Endothelial cell of umbilical vein (primary cell): ENCODE results near the gene CILP. TPM values are rescaled to one million over a fixed set of nuclear protein-coding genes. Genes with fewer than 3 reads are reported as not detected.

Source experiments
- BruUV-seq: library from RNA; stranded (reverse); fragments of 400-500 nt; replicated peaks from 2 replicates; lab custom pipeline; 2021; lab: Mats Ljungman, UMichigan
- CTCF ChIA-PET: fragments of 300-600, 350-600 bp; sonication (Branson Sonifier 250); formaldehyde crosslinking; loops from one replicate; lab custom pipeline; 2021; ENCODE audit warnings: antibody characterized with exemption, inconsistent platforms; lab: Charles Lee
- POLR2A ChIA-PET: fragments of 300-600, 350-600 bp; sonication (Branson Sonifier 250); formaldehyde crosslinking; loops from one replicate; lab custom pipeline; 2021; ENCODE audit warnings: antibody characterized with exemption, inconsistent platforms; lab: Charles Lee
- DNase-seq: peaks from one replicate; pipeline ENCODE4 v3.0.0-alpha.2; 2011; ENCODE audit warnings: low read depth, low spot score
- FAIRE-seq: peaks from 2 replicates; lab custom pipeline; 2011; peaks lifted over from hg19 to GRCh38; lab: Jason Lieb, UNC
- H2AFZ ChIP-seq: 2 replicates; pipeline ENCODE4 v1.6.0; 2012; ENCODE audit warnings: low read depth, low read length, control low read depth, inconsistent platforms
- H3K27ac ChIP-seq: 2 replicates; pipeline ENCODE4 v1.5.1; 2011; ENCODE audit warnings: low read depth, mild to moderate bottlenecking, control low read depth, low read length, moderate library complexity; ENCODE audit not compliant: insufficient read depth
- H3K27me3 ChIP-seq, 2 experiments: 2 replicates each; pipeline versions ENCODE4 v1.6.0 to v1.6.1; 2011; ENCODE audit warnings: low read length in 2 of 2, mixed read lengths in 1 of 2; ENCODE audit not compliant: control insufficient read depth in 2 of 2, insufficient read depth in 2 of 2
- H3K36me3 ChIP-seq, 2 experiments: 2 replicates in 1 of 2; 3 replicates in 1 of 2; pipeline ENCODE4 v1.5.1; 2011; ENCODE audit warnings: low read length in 2 of 2, mild to moderate bottlenecking in 1 of 2, moderate library complexity in 1 of 2; ENCODE audit not compliant: control insufficient read depth in 2 of 2, insufficient read depth in 2 of 2; ENCODE audit errors: extremely low read depth in 1 of 2
- H3K4me1 ChIP-seq: 3 replicates; pipeline ENCODE4 v1.5.1; 2011; ENCODE audit warnings: mild to moderate bottlenecking, low read length; ENCODE audit not compliant: control insufficient read depth, insufficient read depth; ENCODE audit errors: extremely low read depth
- H3K4me2 ChIP-seq: 2 replicates; pipeline ENCODE4 v1.6.1; 2011; ENCODE audit warnings: low read length, control low read depth, mixed read lengths; ENCODE audit not compliant: insufficient read depth
- H3K4me3 ChIP-seq, 3 experiments: fragments of 200-600 bp in 1 of 3; sonication (generic), shearing (Covaris generic) in 1 of 3; replicated peaks in 1 of 3; 2 replicates each; pipeline ENCODE4 v1.5.1; 2011 to 2016; ENCODE audit warnings: control low read depth in 3 of 3, low read length in 3 of 3, mild to moderate bottlenecking in 2 of 3, inconsistent platforms in 1 of 3, low read depth in 1 of 3, moderate library complexity in 1 of 3; ENCODE audit not compliant: insufficient read depth in 1 of 3
- H3K79me2 ChIP-seq: 2 replicates; pipeline ENCODE4 v1.6.0; 2012; ENCODE audit warnings: low read length, inconsistent platforms; ENCODE audit not compliant: control insufficient read depth, insufficient read depth
- H3K9ac ChIP-seq: replicated peaks from 2 replicates; pipeline ENCODE3; 2011; ENCODE audit warnings: low read length, control low read depth; ENCODE audit not compliant: insufficient read depth; ENCODE audit errors: extremely low read depth
- H3K9me1 ChIP-seq: replicated peaks from 3 replicates; pipeline ENCODE4 v1.6.0; 2011; ENCODE audit warnings: mild to moderate bottlenecking, low read length; ENCODE audit not compliant: control insufficient read depth, insufficient read depth; ENCODE audit errors: extremely low read depth
- H3K9me3 ChIP-seq: replicated peaks from 2 replicates; pipeline ENCODE4 v1.5.1; 2012; ENCODE audit warnings: low read length, inconsistent platforms; ENCODE audit not compliant: control insufficient read depth, insufficient read depth
- H4K20me1 ChIP-seq: replicated peaks from 2 replicates; pipeline ENCODE3; 2011; ENCODE audit warnings: mild to moderate bottlenecking, low read length; ENCODE audit not compliant: control insufficient read depth, insufficient read depth; ENCODE audit errors: extremely low read depth
- CTCF ChIP-seq, 2 donors: IDR thresholded peaks; 1 replicate in 1 of 2; 2 replicates in 1 of 2; pipeline ENCODE4 v1.5.1; 2011; ENCODE audit warnings: low read length in 2 of 2, mild to moderate bottlenecking in 2 of 2, moderate library complexity in 2 of 2, control low read depth in 1 of 2, inconsistent platforms in 1 of 2, low read depth in 1 of 2; ENCODE audit not compliant: insufficient read depth in 1 of 2; ENCODE audit errors: extremely low read depth in 1 of 2
- EZH2 ChIP-seq: IDR thresholded peaks from 2 replicates; pipeline ENCODE4 v1.6.1; 2012; ENCODE audit warnings: borderline replicate concordance, low read depth, mild to moderate bottlenecking, moderate library complexity, low read length, inconsistent platforms; ENCODE audit not compliant: severe bottlenecking
- FOS ChIP-seq: IDR thresholded peaks from 2 replicates; pipeline ENCODE4 v1.6.1; 2011; ENCODE audit warnings: mild to moderate bottlenecking, low read length, moderate library complexity, borderline replicate concordance; ENCODE audit not compliant: insufficient read depth
- GATA2 ChIP-seq: IDR thresholded peaks from 2 replicates; pipeline ENCODE4 v1.7.0; 2011; ENCODE audit warnings: low read depth, mild to moderate bottlenecking, moderate library complexity, mixed read lengths, low read length; ENCODE audit not compliant: insufficient read length, insufficient read depth
- JUN ChIP-seq: IDR thresholded peaks from 2 replicates; pipeline ENCODE4 v1.6.1; 2011; ENCODE audit warnings: borderline replicate concordance, low read depth; ENCODE audit not compliant: insufficient read length, insufficient read depth
- MAX ChIP-seq: IDR thresholded peaks from 2 replicates; pipeline ENCODE4 v1.6.1; 2011; ENCODE audit not compliant: insufficient read depth, insufficient read length
- MYC ChIP-seq: IDR thresholded peaks from one replicate; pipeline ENCODE4 v1.6.1; 2011; ENCODE audit warnings: mild to moderate bottlenecking, low read depth, low read length
- POLR2A ChIP-seq: IDR thresholded peaks from 2 replicates; pipeline ENCODE4 v1.6.1; 2012; ENCODE audit warnings: low read depth, mild to moderate bottlenecking, control low read depth, low read length
- POLR2AphosphoS5 ChIP-seq: IDR thresholded peaks from 2 replicates; pipeline ENCODE4 v1.6.1; 2012; ENCODE audit warnings: low read depth, mild to moderate bottlenecking, control low read depth, low read length, moderate library complexity; ENCODE audit not compliant: insufficient read depth
- dilution Hi-C: fragments of 300-500 bp; cut with MboI; formaldehyde crosslinking; loops from one replicate; pipeline ENCODE4 v1.15.0; 2019; ENCODE audit warnings: low sequenced_read_pairs; ENCODE audit not compliant: extremely low pct_ligation_motif_present
- intact Hi-C: fragments of 100-400 bp; cut with micrococcal nuclease; formaldehyde crosslinking; loops from one replicate; pipeline ENCODE4 v1.10.0; 2022
- polyA plus RNA-seq, 4 experiments: library from polyadenylated mRNA; depleted of rRNA in 3 of 4; stranded (reverse) in 3 of 4; unstranded in 1 of 4; fragments of >200 nt; gene quantifications; 2 replicates each; pipeline versions ENCODE4 v1.2.1 to v1.2.3, GENCODE V29; 2011 to 2012; ENCODE audit warnings: missing spikeins in 1 of 4
- total RNA-seq: library from RNA; stranded (reverse); gene quantifications from 2 replicates; pipeline ENCODE4 v1.2.3, GENCODE V29; 2021

Gene CILP
- total and polyA plus RNA-seq, 2 donors (not counting 3 experiments of a cell fraction or from before 2014, with no cell fraction given) = 0.01 TPM; not detected in 1

GRCh38 chr15:65171428-65171827 is 39.8 kb downstream of the CILP start:
- intact Hi-C loops (no loop called here), dilution Hi-C loops (no loop called here)
- Histone ChIP-seq H3K79me2 (peaks cover 4% of the 10 kb centered on the region), H3K9me3 (no peaks in the 10 kb centered on the region), H3K27me3 (no peaks in the 10 kb centered on the region), H4K20me1 (no peaks in the 10 kb centered on the region), H3K36me3 (peaks cover 3 to 7% of the 10 kb centered on the region in 2 experiments), H3K9me1 (no peaks in the 10 kb centered on the region), H3K4me3 (no peak overlapping the region), H3K4me1 (no peaks in the 10 kb centered on the region), H2AFZ (no peak overlapping the region), H3K4me2 (no peak overlapping the region), H3K27ac (no peak overlapping the region), H3K9ac (no peak overlapping the region)
- DNase-seq = no peak
- FAIRE-seq = no peak
- TF ChIP-seq CTCF (IDR thresholded peaks at IDR 0.05; ENCODE audit: extremely low read depth in 1 of 2, insufficient read depth in 1 of 2, low read depth in 1 of 2, low read length in 2 of 2) = no peak
- TF ChIP-seq GATA2 = no peak
- no peak for TF ChIP-seq MAX
- CTCF ChIA-PET = no interaction called here
- POLR2A ChIA-PET = no interaction called here
- BruUV-seq = no TSS peak

GRCh38 chr15:65165875-65166274 is 45.4 kb downstream of the CILP start:
- ChIA-PET CTCF (interaction anchor here (1.3 kb wide), 1 partner anchor 132 kb away, joined by 4 read pairs; no protein-coding TSS in a partner anchor), POLR2A (no interaction called here)
- H3K4me2 ChIP-seq = no peak overlapping the region
- no peak overlapping the region for H3K4me3 ChIP-seq
- no peak overlapping the region for H3K9ac ChIP-seq
- H3K4me1 ChIP-seq = no peaks in the 10 kb centered on the region
- H4K20me1 ChIP-seq = no peaks in the 10 kb centered on the region
- dilution Hi-C loops = no loop called here
- H3K36me3 ChIP-seq = peaks cover 0 to 7% of the 10 kb centered on the region in 2 experiments
- FAIRE-seq (no peak), DNase-seq (no peak)
- no peak overlapping the region for H3K27ac ChIP-seq
- H3K9me3 ChIP-seq = no peaks in the 10 kb centered on the region
- H3K27me3 ChIP-seq = no peaks in the 10 kb centered on the region
- no peaks in the 10 kb centered on the region for H3K9me1 ChIP-seq
- no peak overlapping the region for H2AFZ ChIP-seq
- intact Hi-C loops = no loop called here
- BruUV-seq = no TSS peak
- peaks cover 2% of the 10 kb centered on the region for H3K79me2 ChIP-seq
- TF ChIP-seq POLR2A (no peak), MAX (no peak), JUN (no peak), FOS (no peak), CTCF (IDR thresholded peaks at IDR 0.05; ENCODE audit: extremely low read depth in 1 of 2, insufficient read depth in 1 of 2, low read depth in 1 of 2, low read length in 2 of 2) (no peak), GATA2 (no peak), EZH2 (no peak), MYC (no peak), POLR2AphosphoS5 (no peak)
